SK-N-MC (cell line): Measurements from ENCODE around the gene FAM131B.

Experiments
- EZH2 ChIP-seq: fragments of 200-600 bp; sonication (generic); IDR thresholded peaks from one replicate; pipeline ENCODE4 v1.6.1; 2017; ENCODE audit warnings: antibody characterized with exemption
- FOXP2 ChIP-seq: optimal IDR thresholded peaks from 2 replicates; pipeline ENCODE3; 2011; ENCODE audit warnings: mild to moderate bottlenecking, moderate library complexity; ENCODE audit not compliant: insufficient read depth; ENCODE audit errors: extremely low read length, control extremely low read depth
- POLR2AphosphoS5 ChIP-seq: IDR thresholded peaks from 2 replicates; pipeline ENCODE4 v1.6.1; 2012; ENCODE audit warnings: mild to moderate bottlenecking, low read depth, low read length, borderline replicate concordance

GRCh38 chr7:143390104-143390772, 27.7 kb upstream of the FAM131B start:
- TF ChIP-seq POLR2AphosphoS5 (no peak), EZH2 (no peak), FOXP2 (no peak)
